CD4-positive, CD25-positive, alpha-beta regulatory T cell (primary cell): ENCODE data around the gene EPG5. TPM values are rescaled to one million over a fixed set of nuclear protein-coding genes. Genes with fewer than 3 reads are reported as not detected.
A peak's percentile ranks its signal among the peaks of the same experiment; 100 is the strongest.
"Not testable (repeated sequence)": the region's sequence is repeated elsewhere in the genome, so short reads cannot be mapped to it uniquely, and the experiment has no call there.

Experiments
- ATAC-seq, 2 donors: fragments of 150-1000 bp; cut with Tn5 transposase; one replicate each; pipeline ENCODE4 v1.10.0; 2021; ENCODE audit warnings: low read depth in 2 of 2, moderate number of reproducible peaks in 2 of 2, moderate library complexity in 1 of 2
- DNase-seq, 3 donors: peaks; one replicate each; pipeline versions ENCODE4 v3.0.0 to v3.0.0-alpha.2; 2012 to 2022; ENCODE audit warnings: mixed read lengths in 1 of 3
- H3K27ac ChIP-seq: one replicate; pipeline ENCODE4 v1.7.0; 2013; ENCODE audit warnings: mild to moderate bottlenecking, low read length; ENCODE audit not compliant: insufficient read depth, poor library complexity, severe bottlenecking
- H3K27me3 ChIP-seq: one replicate; pipeline ENCODE4 v1.7.0; 2013; ENCODE audit warnings: low read length; ENCODE audit not compliant: control insufficient read depth, insufficient read depth
- H3K36me3 ChIP-seq: one replicate; pipeline ENCODE4 v1.7.0; 2013; ENCODE audit warnings: mild to moderate bottlenecking, low read length, moderate library complexity; ENCODE audit not compliant: control insufficient read depth, insufficient read depth
- H3K4me1 ChIP-seq: 2 replicates; pipeline ENCODE4 v1.7.0; 2013; ENCODE audit warnings: mild to moderate bottlenecking, low read length; ENCODE audit not compliant: insufficient read depth, control insufficient read depth, poor library complexity, severe bottlenecking
- H3K4me3 ChIP-seq: one replicate; pipeline ENCODE4 v1.7.0; 2013; ENCODE audit warnings: low read depth, mild to moderate bottlenecking, low read length, moderate library complexity
- H3K9me3 ChIP-seq, 2 experiments: 1 replicate in 1 of 2; 2 replicates in 1 of 2; pipeline ENCODE4 v1.7.0; 2013; ENCODE audit warnings: low read length in 2 of 2, mild to moderate bottlenecking in 1 of 2, moderate library complexity in 1 of 2; ENCODE audit not compliant: control insufficient read depth in 2 of 2
- H3K27ac Mint-ChIP-seq, 3 donors: one replicate each; pipeline ENCODE4 v1.8.0; 2020 to 2022; ENCODE audit warnings: mild to moderate bottlenecking in 3 of 3, mixed read lengths in 3 of 3, moderate library complexity in 2 of 3
- H3K27me3 Mint-ChIP-seq: one replicate; pipeline ENCODE4 v1.8.0; 2022; ENCODE audit warnings: mild to moderate bottlenecking, mixed read lengths
- H3K36me3 Mint-ChIP-seq: one replicate; pipeline ENCODE4 v1.8.0; 2020; ENCODE audit warnings: mixed read lengths
- H3K4me1 Mint-ChIP-seq, 4 donors: one replicate each; pipeline ENCODE4 v1.8.0; 2020 to 2022; ENCODE audit warnings: mixed read lengths in 4 of 4, mild to moderate bottlenecking in 1 of 4
- H3K4me3 Mint-ChIP-seq, 4 donors: one replicate each; pipeline ENCODE4 v1.8.0; 2020 to 2022; ENCODE audit warnings: mild to moderate bottlenecking in 4 of 4, mixed read lengths in 4 of 4, moderate library complexity in 3 of 4
- H3K9me3 Mint-ChIP-seq, 7 donors: one replicate each; pipeline ENCODE4 v1.8.0; 2020 to 2022; ENCODE audit warnings: mixed read lengths in 7 of 7, mild to moderate bottlenecking in 3 of 7, moderate library complexity in 2 of 7
- polyA plus RNA-seq, 4 donors: library from polyadenylated mRNA; unstranded; fragments of 300-500 nt; fragmentation: Illumina TruSeq; gene quantifications; one replicate each; pipeline ENCODE4 v1.2.3, GENCODE V29; 2021
- total RNA-seq: library from RNA; stranded (reverse); gene quantifications from one replicate; pipeline ENCODE4 v1.2.3, GENCODE V29; 2022

The EPG5 gene
- total and polyA plus RNA-seq, 5 donors from 2014 or later: 4.1 to 49.8 (median 5.8) TPM

- no peak overlapping the region for H3K27ac Mint-ChIP-seq
- H3K4me1 Mint-ChIP-seq: peaks cover 0 to 2% (median under 1%) of the 10 kb centered on the region in 4 donors
- H3K4me1 ChIP-seq: no peaks in the 10 kb centered on the region
- H3K4me3 ChIP-seq: no peak overlapping the region
- DNase-seq: no peak
- peaks cover 56% of the 10 kb centered on the region for H3K36me3 Mint-ChIP-seq
- ATAC-seq: no peak
- H3K4me3 Mint-ChIP-seq: no peak overlapping the region
- no peaks in the 10 kb centered on the region for H3K9me3 Mint-ChIP-seq
- peaks cover 60% of the 10 kb centered on the region for H3K36me3 ChIP-seq
- no peaks in the 10 kb centered on the region for H3K27me3 Mint-ChIP-seq
- no peaks in the 10 kb centered on the region for H3K9me3 ChIP-seq
- no peaks in the 10 kb centered on the region for H3K27me3 ChIP-seq
- H3K27ac ChIP-seq: no peak overlapping the region
These were observed 115.8 kb downstream of the EPG5 start for GRCh38 chr18:45851161-45851925.

GRCh38 chr18:45850021-45850420, 117.1 kb downstream of the EPG5 start:
- H3K4me1 Mint-ChIP-seq: peaks cover 0 to 2% (median 0%) of the 10 kb centered on the region in 4 donors
- Histone ChIP-seq H3K36me3 (peaks cover 48% of the 10 kb centered on the region), H3K4me1 (no peaks in the 10 kb centered on the region), H3K27me3 (no peaks in the 10 kb centered on the region), H3K9me3 (no peaks in the 10 kb centered on the region), H3K27ac (no peak overlapping the region), H3K4me3 (no peak overlapping the region)
- peaks cover 43% of the 10 kb centered on the region for H3K36me3 Mint-ChIP-seq
- H3K9me3 Mint-ChIP-seq: no peaks in the 10 kb centered on the region
- H3K27me3 Mint-ChIP-seq: no peaks in the 10 kb centered on the region
- ATAC-seq (no peak), DNase-seq (no peak)
- H3K27ac Mint-ChIP-seq: peak overlapping the region in 1 of 3 donors; percentile 23
- H3K4me3 Mint-ChIP-seq: peak overlapping the region in 1 of 4 donors; percentile 10

- Histone ChIP-seq H3K27ac (no peak overlapping the region), H3K4me3 (no peak overlapping the region), H3K27me3 (no peaks in the 10 kb centered on the region), H3K36me3 (peaks cover 43% of the 10 kb centered on the region), H3K4me1 (no peaks in the 10 kb centered on the region), H3K9me3 (no peaks in the 10 kb centered on the region)
- Mint-ChIP-seq H3K4me1 (peaks cover 0 to 7% (median 1%) of the 10 kb centered on the region in 4 donors), H3K27me3 (no peaks in the 10 kb centered on the region), H3K36me3 (peaks cover 41% of the 10 kb centered on the region), H3K4me3 (no peak overlapping the region), H3K9me3 (no peaks in the 10 kb centered on the region), H3K27ac (peak overlapping the region in 1 of 3 donors; percentile 69)
- ATAC-seq (no peak), DNase-seq (no peak)
These were observed 117.6 kb downstream of the EPG5 start for GRCh38 chr18:45849529-45849928.

GRCh38 chr18:45848643-45849042, 118.5 kb downstream of the EPG5 start:
- H3K27ac ChIP-seq, H3K9me3 ChIP-seq, H3K4me1 Mint-ChIP-seq, ATAC-seq, H3K27me3 Mint-ChIP-seq, H3K4me1 ChIP-seq, H3K9me3 Mint-ChIP-seq, H3K4me3 Mint-ChIP-seq, H3K27me3 ChIP-seq, DNase-seq, H3K4me3 ChIP-seq: not testable (repeated sequence)
- H3K27ac Mint-ChIP-seq: peak overlapping the region in 1 of 3 donors; percentile 34
- peaks cover 34% of the 10 kb centered on the region for H3K36me3 Mint-ChIP-seq
- peaks cover 37% of the 10 kb centered on the region for H3K36me3 ChIP-seq

GRCh38 chr18:45847119-45847518, 120.0 kb downstream of the EPG5 start:
- Mint-ChIP-seq H3K4me1 (peaks cover 0 to 9% (median 3%) of the 10 kb centered on the region in 4 donors), H3K4me3 (no peak overlapping the region), H3K27me3 (no peaks in the 10 kb centered on the region), H3K27ac (peak overlapping the region in 2 of 3 donors; percentile 36 to 58), H3K36me3 (peaks cover 24% of the 10 kb centered on the region), H3K9me3 (no peaks in the 10 kb centered on the region)
- H3K36me3 ChIP-seq: peaks cover 28% of the 10 kb centered on the region
- H3K9me3 ChIP-seq: no peaks in the 10 kb centered on the region
- H3K27me3 ChIP-seq: no peaks in the 10 kb centered on the region
- no peaks in the 10 kb centered on the region for H3K4me1 ChIP-seq
- no peak overlapping the region for H3K27ac ChIP-seq
- ATAC-seq (no peak), DNase-seq (no peak)
- H3K4me3 ChIP-seq: no peak overlapping the region

GRCh38 chr18:45845410-45845809, 121.7 kb downstream of the EPG5 start:
- Mint-ChIP-seq H3K9me3 (peaks cover 0 to 2% (median 0%) of the 10 kb centered on the region in 7 donors), H3K27me3 (peaks cover 5% of the 10 kb centered on the region), H3K27ac (peak overlapping the region in 1 of 3 donors; percentile 66), H3K36me3 (peaks cover 11% of the 10 kb centered on the region), H3K4me3 (no peak overlapping the region), H3K4me1 (peaks cover 0 to 9% (median 4%) of the 10 kb centered on the region in 4 donors)
- no peak overlapping the region for H3K4me3 ChIP-seq
- no peaks in the 10 kb centered on the region for H3K9me3 ChIP-seq
- H3K27ac ChIP-seq: no peak overlapping the region
- H3K36me3 ChIP-seq: peaks cover 12% of the 10 kb centered on the region
- DNase-seq: no peak
- no peaks in the 10 kb centered on the region for H3K4me1 ChIP-seq
- ATAC-seq: no peak
- H3K27me3 ChIP-seq: no peaks in the 10 kb centered on the region

GRCh38 chr18:45844938-45845337, 122.2 kb downstream of the EPG5 start:
- peaks cover 8% of the 10 kb centered on the region for H3K36me3 Mint-ChIP-seq
- Histone ChIP-seq H3K4me1 (no peaks in the 10 kb centered on the region), H3K36me3 (peaks cover 7% of the 10 kb centered on the region), H3K27ac (no peak overlapping the region), H3K9me3 (no peaks in the 10 kb centered on the region), H3K4me3 (no peak overlapping the region), H3K27me3 (no peaks in the 10 kb centered on the region)
- peaks cover 7% of the 10 kb centered on the region for H3K27me3 Mint-ChIP-seq
- H3K4me3 Mint-ChIP-seq: no peak overlapping the region
- DNase-seq (no peak), ATAC-seq (no peak)
- peaks cover 0 to 2% (median 0%) of the 10 kb centered on the region in 7 donors for H3K9me3 Mint-ChIP-seq
- peaks cover 0 to 9% (median 4%) of the 10 kb centered on the region in 4 donors for H3K4me1 Mint-ChIP-seq
- H3K27ac Mint-ChIP-seq: no peak overlapping the region

GRCh38 chr18:45843019-45843418, 124.1 kb downstream of the EPG5 start:
- no peak overlapping the region for H3K4me3 Mint-ChIP-seq
- no peak overlapping the region for H3K27ac Mint-ChIP-seq
- peaks cover 19% of the 10 kb centered on the region for H3K27me3 Mint-ChIP-seq

More at GRCh38 chr18:45843019-45843418, 124.1 kb downstream of the EPG5 start:
- ATAC-seq (no peak), DNase-seq (no peak)
- peaks cover 0 to 2% (median 0%) of the 10 kb centered on the region in 7 donors for H3K9me3 Mint-ChIP-seq
- Histone ChIP-seq H3K27me3 (peaks cover 7% of the 10 kb centered on the region), H3K27ac (no peak overlapping the region), H3K4me1 (peaks cover 7% of the 10 kb centered on the region), H3K4me3 (no peak overlapping the region), H3K9me3 (no peaks in the 10 kb centered on the region), H3K36me3 (no peaks in the 10 kb centered on the region)
- H3K4me1 Mint-ChIP-seq: peaks cover 0 to 19% (median 4%) of the 10 kb centered on the region in 4 donors
- no peaks in the 10 kb centered on the region for H3K36me3 Mint-ChIP-seq
